ENCODE data around the gene LITAFD. TPM values are rescaled to one million over a fixed set of nuclear protein-coding genes. Genes with fewer than 3 reads are reported as not detected.

Gene LITAFD
- total and polyA plus RNA-seq, 2 of the 4 experiments (the other 2 are of a cell fraction): not detected

- no peak overlapping the region for H2AFZ ChIP-seq (replicated peaks; ENCODE audit: low read length, poor library complexity)
- H2BK5ac ChIP-seq (ENCODE audit: low read depth, low read length, poor library complexity, severe bottlenecking): no peak overlapping the region
- H4K8ac ChIP-seq (ENCODE audit: low read depth in 2 of 2, low read length in 2 of 2): no peak overlapping the region
- peaks cover 48% of the 10 kb centered on the region for H3K36me3 ChIP-seq (ENCODE audit: control insufficient read depth, insufficient read depth, low read length)
- H3K4me3 ChIP-seq (ENCODE audit: insufficient read depth, low read depth, low read length): no peak overlapping the region
- no peak overlapping the region for H4K91ac ChIP-seq (ENCODE audit: insufficient read depth, low read depth, low read length)
- no peak overlapping the region for H2AK9ac ChIP-seq (replicated peaks; ENCODE audit: low read depth, low read length, poor library complexity)
- H2BK15ac ChIP-seq (ENCODE audit: low read depth, low read length): no peak overlapping the region
- H3K4me2 ChIP-seq (ENCODE audit: low read depth, low read length): no peak overlapping the region
- H3K79me1 ChIP-seq (ENCODE audit: low read depth in 1 of 2, low read length in 2 of 2): peaks cover 45 to 49% of the 10 kb centered on the region in 2 experiments; a peak in 3 of 4 replicates
- no peaks in the 10 kb centered on the region for H3K27me3 ChIP-seq (ENCODE audit: control insufficient read depth, insufficient read depth, low read length)
- in situ Hi-C loops (cut with MboI; ENCODE audit: low sequenced_read_pairs): no loop called here
- no peak overlapping the region for H3K27ac ChIP-seq (ENCODE audit: insufficient read depth, low read length)
- no peak overlapping the region for H4K5ac ChIP-seq (ENCODE audit: low read depth, low read length)
- H2BK20ac ChIP-seq (ENCODE audit: low read depth, low read length): no peak overlapping the region
- H3K56ac ChIP-seq (ENCODE audit: extremely low read depth, insufficient read depth, low read length): no peak overlapping the region
- H3K9ac ChIP-seq (ENCODE audit: low read depth, low read length): no peak overlapping the region
- peaks cover 20% of the 10 kb centered on the region for H4K20me1 ChIP-seq (ENCODE audit: insufficient read depth, low read length)
- H3K14ac ChIP-seq (replicated peaks; ENCODE audit: low read depth, low read length): no peak overlapping the region
- CTCF ChIA-PET: no interaction called here
- no peaks in the 10 kb centered on the region for H3K4me1 ChIP-seq (ENCODE audit: control insufficient read depth, insufficient read depth, low read length)
- no peak overlapping the region for H3K23ac ChIP-seq (ENCODE audit: low read depth, low read length)
- intact Hi-C loops (cut with micrococcal nuclease): loop anchor here (5.0 kb wide), 1 partner anchor 33 kb away; no protein-coding TSS in a partner anchor
- no TSS peak for BruUV-seq (replicated peaks)
- DNase-seq (no peak), ATAC-seq (ENCODE audit: low read depth) (no peak)
- H3K9me1 ChIP-seq (ENCODE audit: insufficient read depth, low read length): peaks cover 7% of the 10 kb centered on the region; the same call in 1 of the 2 replicates
- H3K18ac ChIP-seq (ENCODE audit: low read depth, low read length): no peak overlapping the region
- no peak overlapping the region for H2BK120ac ChIP-seq (ENCODE audit: low read depth, low read length)
- dilution Hi-C loops (cut with HindIII; ENCODE audit: low sequenced_read_pairs, unreplicated experiment): no loop called here
- TF ChIP-seq MAZ (IDR thresholded peaks at IDR 0.05; ENCODE audit: borderline replicate concordance, low read depth, low read length) (no peak), NFE2L2 (IDR thresholded peaks at IDR 0.05; ENCODE audit: low read depth, low read length) (no peak), CHD1 (IDR thresholded peaks at IDR 0.05; ENCODE audit: low read depth, low read length) (no peak), MXI1 (IDR thresholded peaks at IDR 0.05; ENCODE audit: borderline replicate concordance, low read depth, low read length) (no peak), SMC3 (IDR thresholded peaks at IDR 0.05; ENCODE audit: low read depth, low read length) (no peak), USF2 (IDR thresholded peaks at IDR 0.05; ENCODE audit: low read depth, low read length) (no peak), POLR2A (IDR thresholded peaks at IDR 0.05; ENCODE audit: low read depth, low read length) (no peak), ELK1 (IDR thresholded peaks at IDR 0.05; ENCODE audit: borderline replicate concordance, low read depth, low read length) (no peak), BHLHE40 (IDR thresholded peaks at IDR 0.05; ENCODE audit: low read depth, low read length) (no peak)
- POLR2A ChIA-PET (ENCODE audit: unreplicated experiment): no interaction called here
- no CpG with 5 or more reads among the region's 3 CpGs for WGBS, 2 experiments (ENCODE audit: extremely low coverage in 2 of 2, insufficient read length in 1 of 2)
- H3K4ac ChIP-seq (ENCODE audit: low read depth, low read length): no peak overlapping the region
- no peaks in the 10 kb centered on the region for H3K9me3 ChIP-seq (ENCODE audit: control insufficient read depth, insufficient read depth, low read length)
- no peak overlapping the region for H2AK5ac ChIP-seq (ENCODE audit: low read depth, low read length)
These were observed 31.9 kb downstream of the LITAFD start for GRCh38 chr16:8914098-8914497.
